NCI-H1694 (cell line): ENCODE results near the gene GOLGA6D.
A peak's percentile ranks its signal among the peaks of the same experiment; 100 is the strongest.
"Not testable (repeated sequence)": the region's sequence is repeated elsewhere in the genome, so short reads cannot be mapped to it uniquely, and the experiment has no call there.

Source experiments
- DNase-seq: peaks from one replicate; lab custom pipeline; 2025; lab: John Stamatoyannopoulos, UW

Gene GOLGA6D

GRCh38 chr15:75293660-75294059 is 11.0 kb downstream of the GOLGA6D start:
- not testable (repeated sequence) for DNase-seq

GRCh38 chr15:75298541-75299310 is 16.1 kb downstream of the GOLGA6D start:
- not testable (repeated sequence) for DNase-seq

DNA sequence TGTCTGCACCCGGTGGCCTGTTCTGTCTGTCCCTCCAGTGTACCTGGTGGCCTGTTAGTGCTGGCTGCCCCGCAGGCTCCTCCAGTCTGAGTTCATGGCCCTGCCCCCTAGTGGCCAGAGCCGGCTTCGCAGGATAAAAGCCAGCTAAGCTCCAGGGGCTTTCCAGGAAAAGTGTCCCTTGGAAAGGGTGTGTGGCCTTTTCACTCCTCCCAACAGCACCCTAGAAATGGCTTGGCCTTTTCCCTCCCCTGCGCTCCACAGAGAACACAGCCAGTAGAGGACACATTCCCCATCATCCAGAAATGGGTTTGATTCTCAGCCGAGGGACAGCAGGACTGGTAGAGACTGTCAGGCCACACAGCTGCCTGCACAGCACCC is 16.7 kb downstream of the GOLGA6D start:
- DNase-seq: not testable (repeated sequence)

DNA sequence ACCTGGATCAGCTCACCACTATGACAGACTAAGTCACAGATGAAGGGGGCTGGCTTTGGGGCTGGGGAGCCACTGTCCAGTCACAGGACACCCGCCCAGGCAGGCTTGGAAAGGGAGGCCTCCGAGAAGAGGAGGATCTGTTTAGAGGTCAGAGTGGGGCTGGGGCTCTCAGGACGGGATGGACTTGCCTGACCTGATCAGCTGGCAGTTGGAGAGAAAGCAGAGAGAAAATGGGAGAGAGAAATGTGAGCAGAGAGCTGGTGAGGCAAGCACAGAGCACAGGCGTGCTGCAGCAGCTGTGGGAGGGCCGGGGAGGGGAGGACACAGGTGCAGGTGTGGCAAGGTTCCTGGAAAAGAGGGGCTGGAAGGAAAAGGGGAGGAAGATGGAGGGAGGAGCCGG is 17.4 kb downstream of the GOLGA6D start:
- DNase-seq: not testable (repeated sequence)

DNA sequence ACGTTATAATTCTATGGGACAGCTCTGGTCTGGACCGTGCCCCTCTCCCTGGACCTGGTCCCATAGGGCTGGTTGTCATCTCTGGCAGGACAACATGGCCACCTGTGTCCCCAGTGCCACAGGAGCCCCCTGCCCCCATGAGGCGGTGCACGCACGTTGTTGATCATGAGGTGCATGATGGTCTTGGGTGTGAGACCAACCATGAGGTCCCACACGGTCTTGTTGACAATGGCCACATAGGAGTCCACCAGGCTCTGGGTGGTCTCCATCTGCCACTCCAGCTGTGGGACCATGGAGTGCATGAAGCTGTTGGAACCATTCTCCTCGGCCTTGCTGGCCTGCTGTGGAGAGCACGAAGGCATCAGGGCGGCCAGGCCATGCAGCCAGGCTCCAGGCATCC is 19.7 kb downstream of the GOLGA6D start:
- DNase-seq: no peak

DNA sequence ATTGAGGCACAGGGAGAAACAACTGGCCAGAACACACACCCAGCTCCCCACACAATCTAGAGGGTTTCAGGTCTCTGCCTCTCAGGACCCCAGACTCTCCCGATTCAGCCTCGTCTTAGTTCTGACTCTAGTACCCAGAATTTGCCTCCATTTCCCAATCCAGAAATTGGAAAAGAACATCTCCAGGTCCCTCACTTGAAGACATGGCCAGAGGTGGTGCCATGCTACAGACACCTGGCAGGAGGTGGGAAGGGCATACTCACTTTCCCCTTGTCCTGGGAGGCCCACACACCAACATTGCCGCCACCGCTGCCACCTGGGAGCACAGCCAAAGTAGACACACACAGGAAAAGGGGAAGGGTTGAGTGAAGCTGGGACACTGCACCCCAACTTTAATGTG is 20.1 kb downstream of the GOLGA6D start:
- DNase-seq: not testable (repeated sequence)

- no peak for DNase-seq
Observed at GRCh38 chr15:75306188-75306587, 23.6 kb downstream of the GOLGA6D start.

GRCh38 chr15:75307778-75308390 is 25.2 kb downstream of the GOLGA6D start:
- peak; percentile 51 for DNase-seq

DNA sequence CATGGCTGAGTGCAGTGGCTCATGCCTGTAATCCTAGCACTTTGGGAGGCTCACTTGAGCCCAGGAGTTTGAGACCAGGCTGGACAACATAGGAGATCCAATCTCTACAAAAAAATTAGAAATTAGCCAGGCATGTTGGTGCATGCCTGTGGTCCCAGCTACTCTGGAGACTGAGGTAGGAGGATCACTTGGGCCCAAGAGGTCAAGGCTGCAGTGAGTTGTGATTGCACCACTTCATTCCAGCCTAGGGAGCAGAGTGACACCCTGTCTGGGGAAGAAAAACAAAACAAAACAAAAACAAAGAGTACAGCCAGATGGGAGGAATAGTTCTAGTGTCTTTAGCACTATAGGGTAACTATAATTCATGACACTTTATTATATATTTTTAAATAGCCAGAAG is 27.1 kb downstream of the GOLGA6D start:
- DNase-seq: no peak

- DNase-seq: not testable (repeated sequence)
Observed at GRCh38 chr15:75312548-75312947, 29.9 kb downstream of the GOLGA6D start.

DNA sequence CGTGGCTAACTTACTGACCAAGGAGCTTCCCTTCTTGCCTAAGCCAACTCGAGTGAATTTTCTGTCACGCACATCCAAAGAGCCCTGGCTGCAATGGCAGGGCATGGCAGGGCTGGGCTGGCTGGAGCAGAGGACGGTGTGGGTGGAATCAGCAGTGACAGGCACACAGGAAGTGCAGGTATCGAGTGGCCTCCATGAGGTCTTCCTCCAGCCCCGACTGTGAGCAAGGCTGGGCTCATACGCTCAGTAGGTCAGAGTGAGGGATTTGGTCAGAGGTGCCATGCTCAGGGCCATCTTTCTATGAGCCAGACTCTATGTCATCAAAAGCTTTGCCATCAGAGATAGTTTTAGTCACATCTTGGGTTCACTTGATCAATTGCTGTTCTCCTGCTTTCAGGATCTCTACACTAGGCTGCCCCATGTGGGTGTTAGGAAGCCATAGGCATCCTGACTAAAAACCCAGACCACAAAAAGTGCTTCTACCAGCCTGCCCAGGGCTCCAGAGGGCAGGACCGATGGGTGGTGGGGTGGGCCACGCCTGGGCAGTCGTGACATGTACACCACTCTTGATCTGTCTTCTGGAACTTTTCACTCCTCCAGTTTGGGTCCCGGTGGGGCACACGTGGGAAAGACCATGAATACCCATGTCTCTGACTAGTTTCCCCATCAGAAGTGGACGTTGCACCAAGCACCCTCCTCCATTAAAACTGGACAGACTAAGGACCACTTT is 30.6 kb downstream of the GOLGA6D start:
- no peak for DNase-seq

GRCh38 chr15:75314552-75315290 is 32.1 kb downstream of the GOLGA6D start:
- no peak for DNase-seq

- DNase-seq: not testable (repeated sequence)
Observed at GRCh38 chr15:75319231-75319897, 36.7 kb downstream of the GOLGA6D start.

DNA sequence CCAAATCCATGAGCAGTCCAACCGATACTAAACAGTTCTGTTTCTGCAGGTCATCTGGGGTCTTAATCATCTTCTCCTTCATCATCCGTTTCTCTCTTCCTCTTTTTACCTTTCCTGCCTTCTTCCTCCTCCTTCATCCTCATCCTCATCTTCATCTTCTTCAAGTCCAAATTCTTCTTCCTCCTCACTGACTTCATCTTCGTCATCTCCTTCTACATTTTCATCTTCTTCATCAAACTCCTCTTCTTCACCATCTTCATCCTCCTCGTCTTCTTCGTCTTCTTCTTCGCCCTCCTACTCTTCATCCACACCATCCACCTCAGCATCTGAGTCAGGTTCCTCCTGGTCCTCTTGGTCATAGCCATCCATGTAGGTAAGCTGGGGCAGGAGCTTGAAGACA is 39.1 kb downstream of the GOLGA6D start:
- DNase-seq: no peak

DNA sequence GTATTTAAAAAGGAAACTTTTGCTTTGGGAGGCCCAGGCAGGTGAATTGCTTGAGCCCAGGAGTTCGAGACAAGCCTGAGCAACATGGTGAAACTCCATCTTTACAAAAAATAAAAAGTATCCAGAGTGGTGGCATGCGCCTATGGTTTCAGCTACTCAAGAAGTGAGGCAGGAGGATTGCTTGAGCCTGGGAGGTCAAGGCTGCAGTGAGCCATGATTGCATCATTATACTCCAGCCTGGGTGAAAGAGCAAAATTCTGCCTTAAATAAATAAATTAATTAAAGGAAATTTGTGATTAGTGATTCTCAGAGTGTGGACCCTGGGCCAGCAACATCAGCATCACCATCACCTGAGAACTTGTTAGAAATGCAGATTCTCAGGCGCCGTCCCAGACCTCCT is 43.3 kb downstream of the GOLGA6D start:
- no peak for DNase-seq

- DNase-seq: no peak
Observed at GRCh38 chr15:75327005-75327404, 44.4 kb downstream of the GOLGA6D start.

DNA sequence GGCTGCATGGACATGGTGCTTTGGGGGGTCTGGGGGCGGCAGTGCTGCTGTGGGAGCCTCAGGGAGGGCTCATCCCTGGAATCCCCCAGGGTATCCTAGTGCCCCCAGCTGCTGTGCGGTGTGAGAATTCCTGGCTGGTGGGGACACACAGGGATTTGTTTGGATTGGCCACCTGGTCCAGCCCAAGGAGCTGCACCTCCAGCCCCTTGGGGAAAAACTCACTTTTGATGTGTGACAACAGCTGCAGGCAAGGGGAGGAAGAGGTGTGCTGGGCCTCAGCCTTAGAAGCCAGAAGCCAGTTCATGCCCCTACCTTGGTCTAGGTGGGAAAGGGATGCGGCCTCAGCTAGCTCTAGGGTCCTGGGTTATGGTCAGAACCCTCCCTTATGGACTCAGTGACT is 44.9 kb downstream of the GOLGA6D start:
- DNase-seq: no peak

- DNase-seq: no peak
Observed at GRCh38 chr15:75328493-75329314, 46.1 kb downstream of the GOLGA6D start.

DNA sequence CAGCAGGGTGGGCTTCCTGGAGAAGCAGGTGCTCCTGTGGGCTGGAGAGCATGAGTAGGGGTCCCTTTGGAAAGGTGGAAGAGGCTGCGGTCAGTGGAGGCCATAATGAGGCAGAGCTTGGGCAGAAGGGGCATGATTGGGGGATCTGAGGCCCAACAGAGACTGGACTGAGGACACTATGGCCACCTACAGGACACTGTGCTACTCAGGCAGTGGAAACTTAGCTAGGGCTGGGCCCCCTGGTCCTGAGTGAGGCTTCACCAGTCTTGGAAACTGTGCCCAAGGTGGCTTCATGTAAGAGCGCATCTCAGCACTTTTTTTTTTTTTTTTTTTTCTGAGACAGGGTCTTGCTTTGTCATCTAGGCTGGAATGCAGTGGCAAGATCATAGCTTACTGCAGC is 46.9 kb downstream of the GOLGA6D start:
- DNase-seq: no peak

- not testable (repeated sequence) for DNase-seq
Observed at GRCh38 chr15:75332093-75332492, 49.5 kb downstream of the GOLGA6D start.
